HepG2 (cell line): ENCODE measurements around the gene RBM12. TPM values are rescaled to one million over a fixed set of nuclear protein-coding genes. Genes with fewer than 3 reads are reported as not detected.
A peak's percentile ranks its signal among the peaks of the same experiment; 100 is the strongest.

Source experiments
- EHMT2 ChIP-seq: fragments of 200-600 bp; sonication (generic); IDR thresholded peaks from 2 replicates; pipeline ENCODE4 v1.7.0; 2017; ENCODE audit warnings: antibody characterized with exemption, low read depth, low read length, borderline replicate concordance
- FOXC1 ChIP-seq: sonication (generic); formaldehyde crosslinking; IDR thresholded peaks from 2 replicates; pipeline ENCODE4 v1.8.0; 2022; ENCODE audit warnings: mild to moderate bottlenecking, missing genetic modification reagents, borderline replicate concordance
- FOXM1 ChIP-seq: sonication (generic); formaldehyde crosslinking; IDR thresholded peaks from 2 replicates; pipeline ENCODE4 v1.5.0; 2020; ENCODE audit warnings: missing genetic modification reagents
- HNF4A ChIP-seq: sonication (generic); formaldehyde crosslinking; IDR thresholded peaks from 2 replicates; pipeline ENCODE4 v1.4.0; 2020; ENCODE audit warnings: missing genetic modification reagents
- KLF6 ChIP-seq: IDR thresholded peaks from 2 replicates; pipeline ENCODE4 v1.8.0; 2016; ENCODE audit warnings: missing biosample characterization, missing genetic modification reagents
- MLLT10 ChIP-seq: sonication (generic); formaldehyde crosslinking; IDR thresholded peaks from 2 replicates; pipeline ENCODE4 v1.4.0; 2020; ENCODE audit warnings: missing genetic modification reagents
- NCOR1 ChIP-seq: fragments of 200-600 bp; sonication (generic); IDR thresholded peaks from 2 replicates; pipeline ENCODE4 v1.7.0; 2017; ENCODE audit warnings: antibody characterized with exemption, low read length, borderline replicate concordance
- NFRKB ChIP-seq: fragments of 450-650 bp; IDR thresholded peaks from 2 replicates; pipeline ENCODE4 v1.6.1; 2017
- PCBP2 ChIP-seq: fragments of 200-400 bp; formaldehyde crosslinking; optimal IDR thresholded peaks from 2 replicates; pipeline ENCODE3; 2018; ENCODE audit warnings: low read length, low read depth; ENCODE audit not compliant: poor library complexity, severe bottlenecking
- PPARG ChIP-seq: conservative IDR thresholded peaks from 2 replicates; pipeline ENCODE4 v1.6.1; 2016; ENCODE audit warnings: missing biosample characterization, missing genetic modification reagents
- SAP130 ChIP-seq: IDR thresholded peaks from 2 replicates; pipeline ENCODE4 v1.6.1; 2016; ENCODE audit warnings: low read depth
- SP2 ChIP-seq: sonication (generic); formaldehyde crosslinking; IDR thresholded peaks from 2 replicates; pipeline ENCODE4 v1.5.1; 2020; ENCODE audit warnings: mild to moderate bottlenecking, missing genetic modification reagents
- SUZ12 ChIP-seq: fragments of 150-350 bp; IDR thresholded peaks from 2 replicates; pipeline ENCODE4 v1.6.1; 2014; ENCODE audit warnings: low read depth, low read length
- TAF1 ChIP-seq: sonication (generic); formaldehyde crosslinking; IDR thresholded peaks from 2 replicates; pipeline ENCODE4 v1.4.0; 2020; ENCODE audit warnings: missing genetic modification reagents
- ZC3H13 ChIP-seq: sonication (generic); formaldehyde crosslinking; IDR thresholded peaks from 2 replicates; pipeline ENCODE4 v1.8.1; 2023; ENCODE audit warnings: mild to moderate bottlenecking, missing genetic modification reagents, moderate library complexity
- ZFP36 ChIP-seq: fragments of 150-350 bp; IDR thresholded peaks from 2 replicates; pipeline ENCODE4 v1.6.1; 2018; ENCODE audit warnings: borderline replicate concordance, low read length, low read depth; ENCODE audit not compliant: partially characterized antibody
- ZNF124 ChIP-seq: sonication (generic); formaldehyde crosslinking; IDR thresholded peaks from 2 replicates; pipeline ENCODE4 v1.4.0; 2020; ENCODE audit warnings: missing genetic modification reagents
- ZNF24 ChIP-seq: fragments of 450-650 bp; IDR thresholded peaks from 2 replicates; pipeline ENCODE4 v1.6.1; 2017; ENCODE audit warnings: antibody characterized with exemption, mild to moderate bottlenecking
- ZNF33B ChIP-seq: sonication (generic); formaldehyde crosslinking; IDR thresholded peaks from 2 replicates; pipeline ENCODE4 v1.5.1; 2020; ENCODE audit warnings: mild to moderate bottlenecking, missing genetic modification reagents
- ZNF468 ChIP-seq: sonication (generic); formaldehyde crosslinking; IDR thresholded peaks from 2 replicates; pipeline ENCODE4 v1.8.0; 2022; ENCODE audit warnings: mild to moderate bottlenecking, moderate library complexity, missing genetic modification reagents
- ZNF484 ChIP-seq: sonication (generic); formaldehyde crosslinking; IDR thresholded peaks from 2 replicates; pipeline ENCODE4 v1.5.1; 2020; ENCODE audit warnings: mild to moderate bottlenecking, low read depth, missing genetic modification reagents, borderline replicate concordance
- ZNF572 ChIP-seq: sonication (generic); formaldehyde crosslinking; IDR thresholded peaks from 2 replicates; pipeline ENCODE4 v1.5.1; 2020; ENCODE audit warnings: mild to moderate bottlenecking, missing genetic modification reagents
- ZNF660 ChIP-seq: sonication (generic); formaldehyde crosslinking; IDR thresholded peaks from 2 replicates; pipeline ENCODE4 v1.5.1; 2020; ENCODE audit warnings: mild to moderate bottlenecking, low read depth, missing genetic modification reagents, borderline replicate concordance
- ZNF713 ChIP-seq: sonication (generic); formaldehyde crosslinking; IDR thresholded peaks from 2 replicates; pipeline ENCODE4 v1.4.0; 2020; ENCODE audit warnings: mild to moderate bottlenecking, missing genetic modification reagents
- ZNF83 ChIP-seq: sonication (generic); formaldehyde crosslinking; IDR thresholded peaks from 2 replicates; pipeline ENCODE4 v1.4.0; 2020; ENCODE audit warnings: missing genetic modification reagents, mild to moderate bottlenecking, borderline replicate concordance
- ZSCAN20 ChIP-seq: sonication (generic); formaldehyde crosslinking; IDR thresholded peaks from 2 replicates; pipeline ENCODE4 v1.4.0; 2020; ENCODE audit warnings: missing genetic modification reagents, mild to moderate bottlenecking, borderline replicate concordance
- polyA plus RNA-seq, 8 experiments: library from polyadenylated mRNA; depleted of rRNA in 3 of 8; stranded (reverse) in 7 of 8; unstranded in 1 of 8; fragments of >200 nt; fragmentation: Illumina TruSeq in 4 of 8; extraction: Trizol in 4 of 8; gene quantifications; 2 replicates each; pipeline versions ENCODE4 v1.2.1 to v1.2.3, GENCODE V29; 2011 to 2016; ENCODE audit warnings: low read depth in 4 of 8, missing spikeins in 1 of 8, mixed read lengths in 1 of 8; ENCODE audit not compliant: insufficient read depth in 1 of 8
- total RNA-seq, 5 experiments: library from RNA; depleted of rRNA; stranded (reverse); fragments of >200 nt; fragmentation: Illumina TruSeq; extraction: Trizol; gene quantifications; 2 replicates each; pipeline ENCODE4 v1.2.3, GENCODE V29; 2016; ENCODE audit warnings: low read depth in 1 of 5
- TF ChIP-seq, protein P1 (sequence below): sonication (generic); formaldehyde crosslinking; IDR thresholded peaks from 2 replicates; pipeline ENCODE4 v1.5.1; 2020; ENCODE audit warnings: missing genetic modification reagents, mild to moderate bottlenecking, borderline replicate concordance
- TF ChIP-seq, protein P2 (sequence below): IDR thresholded peaks from 2 replicates; pipeline ENCODE4 v1.6.1; 2018; ENCODE audit warnings: missing genetic modification reagents, mild to moderate bottlenecking, missing compliant biosample characterization
- TF ChIP-seq, protein P3 (sequence below): sonication (generic); formaldehyde crosslinking; IDR thresholded peaks from 2 replicates; pipeline ENCODE4 v1.5.1; 2020; ENCODE audit warnings: missing genetic modification reagents, mild to moderate bottlenecking, borderline replicate concordance

Gene RBM12
- total and polyA plus RNA-seq, 2 of the 13 experiments (the other 11 are each of a cell fraction or from before 2014, with no cell fraction given) = 97.9 to 104 TPM

DNA sequence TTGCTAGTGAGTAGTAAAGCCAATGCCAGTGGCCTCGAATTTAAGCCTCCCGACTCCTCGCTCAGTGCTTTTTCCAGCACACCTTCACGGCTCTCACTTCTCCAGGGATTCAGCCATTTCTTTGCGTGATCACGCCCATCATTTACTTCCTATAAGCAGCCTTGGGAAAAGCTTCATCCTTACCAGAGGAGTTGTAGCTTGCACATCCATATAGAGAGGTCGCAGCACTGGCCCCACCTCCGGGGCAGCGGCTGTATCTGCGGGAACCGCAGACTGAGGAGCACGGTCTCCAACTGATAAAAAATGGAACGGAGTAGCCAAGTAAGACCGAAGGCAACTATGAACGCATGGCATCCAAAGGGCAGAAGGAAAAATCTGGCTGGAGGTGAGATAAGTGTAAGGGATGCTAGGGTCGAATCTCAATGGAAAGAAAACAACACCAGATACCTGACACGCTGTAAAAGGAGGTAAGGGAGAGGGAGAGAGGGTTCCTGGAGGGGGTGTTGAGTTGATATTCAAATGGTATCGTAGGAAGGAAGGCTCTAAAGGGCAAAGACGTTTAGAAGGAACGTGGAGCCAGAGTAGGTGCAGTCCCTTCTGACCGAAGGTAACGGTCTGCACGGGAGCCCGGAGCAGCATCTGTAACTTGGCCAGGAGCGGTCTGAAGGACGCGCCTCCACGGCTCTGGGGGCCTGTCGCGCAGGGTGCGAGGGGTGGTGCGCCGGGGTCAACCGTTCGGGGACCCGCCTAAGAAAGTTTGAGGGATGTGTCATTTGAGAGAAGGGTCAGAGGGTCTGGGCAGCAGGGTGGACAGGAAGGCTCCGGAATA, 33.8 kb upstream of the RBM12 start (continued):
- no peak for TF ChIP-seq FOXC1 (CRISPR knock-in tag)
- TF ChIP-seq ZNF484 (CRISPR knock-in tag) = 0 out of 2 replicates have a peak, but pooled peaks have one; percentile 46
- TF ChIP-seq TAF1 (CRISPR knock-in tag) = no peak
- no peak for TF ChIP-seq FOXM1 (CRISPR knock-in tag)
- TF ChIP-seq ZNF24 = peak; percentile 6; the same call in 1 of the 2 replicates
- no peak for TF ChIP-seq PPARG (CRISPR knock-in tag)
- no peak for TF ChIP-seq ZC3H13 (CRISPR knock-in tag)
- no peak; the same call in 1 of the 2 replicates for TF ChIP-seq SAP130 (CRISPR knock-in tag)
- TF ChIP-seq PCBP2 = peak; percentile 74
- TF ChIP-seq ZNF83 (CRISPR knock-in tag) = no peak
- TF ChIP-seq ZNF468 (CRISPR knock-in tag) = no peak
- TF ChIP-seq ZSCAN20 = no peak; the same call in 1 of the 2 replicates
- TF ChIP-seq ZNF660 (CRISPR knock-in tag) = no peak; the same call in 1 of the 2 replicates
- no peak for TF ChIP-seq ZNF33B (CRISPR knock-in tag)
- TF ChIP-seq NCOR1 = no peak
- TF ChIP-seq SP2 (CRISPR knock-in tag) = no peak
- no peak for TF ChIP-seq ZNF572
- no peak for TF ChIP-seq EHMT2
- no peak for TF ChIP-seq NFRKB
- no peak for TF ChIP-seq ZNF124
- TF ChIP-seq ZNF713 (CRISPR knock-in tag) = no peak
- 0 out of 2 replicates have a peak, but pooled peaks have one; percentile 5 for TF ChIP-seq HNF4A
- TF ChIP-seq, protein P1, sequence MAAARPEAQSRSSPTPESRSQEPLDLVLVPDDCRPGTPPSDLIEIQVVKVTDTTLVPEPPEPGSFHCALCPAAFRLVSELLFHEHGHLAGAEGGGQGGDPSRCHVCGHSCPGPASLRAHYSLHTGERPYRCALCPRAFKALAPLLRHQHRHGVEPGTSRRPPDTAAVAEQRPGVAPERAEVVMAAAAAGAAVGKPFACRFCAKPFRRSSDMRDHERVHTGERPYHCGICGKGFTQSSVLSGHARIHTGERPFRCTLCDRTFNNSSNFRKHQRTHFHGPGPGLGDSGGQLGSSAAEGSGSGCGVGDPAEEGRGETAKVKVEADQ (CRISPR knock-in tag) = no peak
- no peak for TF ChIP-seq KLF6 (CRISPR knock-in tag)
- TF ChIP-seq SUZ12 = no peak
- TF ChIP-seq, protein P2, sequence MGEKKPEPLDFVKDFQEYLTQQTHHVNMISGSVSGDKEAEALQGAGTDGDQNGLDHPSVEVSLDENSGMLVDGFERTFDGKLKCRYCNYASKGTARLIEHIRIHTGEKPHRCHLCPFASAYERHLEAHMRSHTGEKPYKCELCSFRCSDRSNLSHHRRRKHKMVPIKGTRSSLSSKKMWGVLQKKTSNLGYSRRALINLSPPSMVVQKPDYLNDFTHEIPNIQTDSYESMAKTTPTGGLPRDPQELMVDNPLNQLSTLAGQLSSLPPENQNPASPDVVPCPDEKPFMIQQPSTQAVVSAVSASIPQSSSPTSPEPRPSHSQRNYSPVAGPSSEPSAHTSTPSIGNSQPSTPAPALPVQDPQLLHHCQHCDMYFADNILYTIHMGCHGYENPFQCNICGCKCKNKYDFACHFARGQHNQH (CRISPR knock-in tag) = no peak
- TF ChIP-seq ZFP36 = no peak
- no peak for TF ChIP-seq MLLT10 (CRISPR knock-in tag)
- TF ChIP-seq, protein P3, sequence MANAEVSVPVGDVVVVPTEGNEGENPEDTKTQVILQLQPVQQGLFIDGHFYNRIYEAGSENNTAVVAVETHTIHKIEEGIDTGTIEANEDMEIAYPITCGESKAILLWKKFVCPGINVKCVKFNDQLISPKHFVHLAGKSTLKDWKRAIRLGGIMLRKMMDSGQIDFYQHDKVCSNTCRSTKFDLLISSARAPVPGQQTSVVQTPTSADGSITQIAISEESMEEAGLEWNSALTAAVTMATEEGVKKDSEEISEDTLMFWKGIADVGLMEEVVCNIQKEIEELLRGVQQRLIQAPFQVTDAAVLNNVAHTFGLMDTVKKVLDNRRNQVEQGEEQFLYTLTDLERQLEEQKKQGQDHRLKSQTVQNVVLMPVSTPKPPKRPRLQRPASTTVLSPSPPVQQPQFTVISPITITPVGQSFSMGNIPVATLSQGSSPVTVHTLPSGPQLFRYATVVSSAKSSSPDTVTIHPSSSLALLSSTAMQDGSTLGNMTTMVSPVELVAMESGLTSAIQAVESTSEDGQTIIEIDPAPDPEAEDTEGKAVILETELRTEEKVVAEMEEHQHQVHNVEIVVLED (CRISPR knock-in tag) = 0 out of 2 replicates have a peak, but pooled peaks have one; percentile 3
